Choroid plexus epithelial cell (primary cell): ENCODE results near the gene GPATCH3.
"Not testable (repeated sequence)": the region's sequence is repeated elsewhere in the genome, so short reads cannot be mapped to it uniquely, and the experiment has no call there.

ENCODE experiments used
- DNase-seq: peaks from one replicate; pipeline ENCODE4 v3.0.0-alpha.2; 2010; ENCODE audit warnings: low read depth
- H3K4me3 ChIP-seq: 2 replicates; pipeline ENCODE4 v1.5.1; 2011; ENCODE audit warnings: low read depth, mild to moderate bottlenecking, control low read depth, low read length, moderate library complexity
- CTCF ChIP-seq: conservative IDR thresholded peaks from 2 replicates; pipeline ENCODE4 v1.5.1; 2011; ENCODE audit warnings: low read depth, mild to moderate bottlenecking, control low read depth, inconsistent platforms, low read length, moderate library complexity

The GPATCH3 gene

DNA sequence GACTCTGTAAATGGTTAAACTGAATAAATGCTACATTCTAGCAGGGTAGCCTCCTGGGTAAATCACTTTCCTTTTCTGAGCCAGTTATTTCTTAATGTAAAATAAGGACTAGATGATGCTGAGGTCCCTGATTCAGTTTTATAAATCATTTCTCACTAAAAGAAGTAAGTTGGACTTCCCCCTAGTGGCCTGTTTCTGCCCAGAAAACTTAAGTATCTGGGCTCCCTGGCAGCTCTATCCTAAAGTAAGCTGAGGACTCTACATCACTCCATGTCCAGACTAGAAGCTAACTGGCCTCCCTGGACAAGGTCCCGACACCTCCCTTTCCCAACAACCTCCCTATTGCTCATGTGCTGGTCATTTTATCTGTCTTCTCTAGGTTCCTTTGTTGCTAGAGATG lies 13.1 kb downstream of the GPATCH3 start:
- H3K4me3 ChIP-seq = no peak overlapping the region
- peak; percentile 73 for DNase-seq
- peak; percentile 66 for TF ChIP-seq CTCF

- no peak for DNase-seq
- TF ChIP-seq CTCF = no peak
- H3K4me3 ChIP-seq = no peak overlapping the region
Observed at GRCh38 chr1:26882696-26883463, 17.4 kb downstream of the GPATCH3 start.

- not testable (repeated sequence) for H3K4me3 ChIP-seq, DNase-seq
Observed at GRCh38 chr1:26881611-26882010, 18.7 kb downstream of the GPATCH3 start.

DNA sequence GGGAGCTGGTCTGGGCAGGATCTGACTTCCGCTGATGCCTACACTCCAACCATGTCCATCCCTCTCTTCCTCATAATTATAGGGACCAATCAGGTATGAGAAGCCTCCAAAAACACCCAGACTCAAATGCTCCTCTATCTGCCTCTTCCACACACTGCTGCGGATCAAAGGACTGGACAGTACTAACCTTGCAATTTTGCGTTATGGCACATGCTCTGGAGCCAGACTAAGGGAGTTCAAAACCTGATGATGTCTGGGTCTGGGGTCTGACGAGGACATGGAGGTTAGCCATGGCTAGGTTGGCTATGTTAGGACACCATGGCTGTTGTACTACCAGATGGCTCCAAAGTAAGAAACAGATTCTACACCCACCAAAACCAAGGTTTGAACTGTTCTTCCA lies 20.5 kb downstream of the GPATCH3 start:
- TF ChIP-seq CTCF = no peak
- no peak overlapping the region for H3K4me3 ChIP-seq
- no peak for DNase-seq

- no peak for DNase-seq
- TF ChIP-seq CTCF = no peak
- H3K4me3 ChIP-seq = no peak overlapping the region
Observed at GRCh38 chr1:26877326-26877725, 22.9 kb downstream of the GPATCH3 start.

DNA sequence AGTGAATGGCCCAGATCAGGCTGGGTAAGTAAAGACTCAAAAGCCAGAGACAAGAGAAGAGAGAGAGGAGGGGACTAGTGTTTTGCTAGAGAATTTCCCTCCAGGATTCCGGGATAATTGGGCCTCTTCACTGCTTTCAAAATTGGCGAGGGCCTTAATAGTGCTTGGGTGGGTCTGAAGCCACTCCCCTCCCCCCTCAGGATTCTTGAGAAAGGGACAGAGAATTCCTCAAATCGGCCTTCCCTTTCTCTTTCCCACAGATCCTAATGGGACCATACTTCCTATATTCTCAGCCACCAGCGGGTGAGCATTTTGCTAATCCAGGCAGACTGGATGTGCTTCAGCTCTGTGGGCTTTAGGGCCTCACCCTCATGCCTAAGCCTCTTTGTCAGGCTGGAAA lies 25.4 kb downstream of the GPATCH3 start:
- no peak for TF ChIP-seq CTCF
- no peak overlapping the region for H3K4me3 ChIP-seq
- DNase-seq = no peak

DNA sequence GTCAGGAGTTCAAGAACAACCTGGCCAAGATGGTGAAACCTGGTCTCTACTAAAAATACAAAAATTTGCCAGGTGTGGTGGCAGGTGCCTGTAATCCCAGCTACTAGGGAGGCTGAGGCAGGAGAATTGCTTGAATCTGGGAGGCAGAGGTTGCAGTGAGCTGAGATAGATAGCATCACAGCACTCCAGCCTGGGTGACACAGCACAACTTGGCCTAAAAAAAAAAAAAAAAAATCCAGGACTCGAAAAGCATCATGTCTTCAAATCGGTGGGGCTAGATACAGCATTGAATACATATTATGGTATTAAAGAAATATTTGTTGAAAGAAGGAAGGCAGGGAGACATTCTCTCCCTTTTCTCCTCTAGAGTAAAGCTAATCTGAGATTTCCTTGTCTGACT lies 27.2 kb downstream of the GPATCH3 start:
- DNase-seq, H3K4me3 ChIP-seq: not testable (repeated sequence)

- peak; percentile 98 for DNase-seq
- H3K4me3 ChIP-seq = peak overlapping the region; percentile 67
- no peak for TF ChIP-seq CTCF
Observed at GRCh38 chr1:26864610-26865480, 35.4 kb downstream of the GPATCH3 start.
